HL-60 (cell line): ENCODE results near the gene ZNF862.

Source experiments
- CTCF ChIP-seq: IDR thresholded peaks from one replicate; pipeline ENCODE4 v1.5.1; 2011; ENCODE audit warnings: low read length, control low read depth, inconsistent platforms; ENCODE audit not compliant: insufficient read depth
- GABPA ChIP-seq: IDR thresholded peaks from 2 replicates; pipeline ENCODE4 v1.6.1; 2012; ENCODE audit warnings: low read depth
- POLR2AphosphoS5 ChIP-seq: IDR thresholded peaks from 2 replicates; pipeline ENCODE4 v1.6.1; 2012; ENCODE audit warnings: low read depth
- REST ChIP-seq: IDR thresholded peaks from 2 replicates; pipeline ENCODE4 v1.6.1; 2012; ENCODE audit warnings: low read depth; ENCODE audit not compliant: insufficient replicate concordance

GRCh38 chr7:149809215-149809614 lies 29.0 kb upstream of the ZNF862 start:
- TF ChIP-seq CTCF (no peak), GABPA (no peak), POLR2AphosphoS5 (no peak), REST (no peak)
